Measurements from ENCODE around the gene COL1A2. TPM values are rescaled to one million over a fixed set of nuclear protein-coding genes. Genes with fewer than 3 reads are reported as not detected.
A peak's percentile ranks its signal among the peaks of the same experiment; 100 is the strongest.

Gene COL1A2
- total RNA-seq, 1 donor from 2014 or later, result 6.8 TPM

DNA sequence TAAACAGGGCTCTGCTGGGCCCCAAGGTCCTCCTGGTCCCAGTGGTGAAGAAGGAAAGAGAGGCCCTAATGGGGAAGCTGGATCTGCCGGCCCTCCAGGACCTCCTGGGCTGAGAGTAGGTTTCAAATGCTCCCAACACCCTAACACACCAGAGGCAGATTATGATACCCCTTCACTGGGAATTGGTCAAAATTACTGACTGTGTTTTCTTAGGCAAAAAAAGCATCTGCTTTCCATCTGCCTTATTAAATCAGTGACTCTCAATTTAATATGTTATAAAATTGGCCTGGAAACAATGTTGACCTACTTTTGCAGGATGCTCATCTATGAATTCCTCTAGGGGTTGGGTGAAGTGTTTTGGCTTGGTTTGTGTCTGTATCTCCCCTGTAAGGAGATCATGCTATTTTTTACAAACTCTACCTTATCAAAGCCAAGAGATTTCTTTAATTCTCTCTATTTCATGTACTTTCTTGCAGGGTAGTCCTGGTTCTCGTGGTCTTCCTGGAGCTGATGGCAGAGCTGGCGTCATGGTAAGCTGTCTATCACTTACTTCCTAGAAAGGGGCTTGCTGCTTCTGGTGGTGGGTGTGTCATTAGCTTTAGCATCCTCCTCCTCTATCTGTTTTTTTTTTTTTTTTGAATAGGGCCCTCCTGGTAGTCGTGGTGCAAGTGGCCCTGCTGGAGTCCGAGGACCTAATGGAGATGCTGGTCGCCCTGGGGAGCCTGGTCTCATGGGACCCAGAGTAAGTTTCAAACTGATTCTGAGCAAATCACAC is 15.9 kb downstream of the COL1A2 start:
- Mint-ChIP-seq H3K4me3 (ENCODE audit: unreplicated experiment) (no peak overlapping the region), H3K9me3 (ENCODE audit: unreplicated experiment) (no peaks in the 10 kb centered on the region), H3K27ac (ENCODE audit: unreplicated experiment) (no peak overlapping the region), H3K36me3 (ENCODE audit: unreplicated experiment) (no peaks in the 10 kb centered on the region), H3K27me3 (ENCODE audit: unreplicated experiment) (no peaks in the 10 kb centered on the region), H3K4me1 (ENCODE audit: low read depth, unreplicated experiment) (peaks cover 6% of the 10 kb centered on the region)
- no peak for DNase-seq
- TF ChIP-seq, protein P1, sequence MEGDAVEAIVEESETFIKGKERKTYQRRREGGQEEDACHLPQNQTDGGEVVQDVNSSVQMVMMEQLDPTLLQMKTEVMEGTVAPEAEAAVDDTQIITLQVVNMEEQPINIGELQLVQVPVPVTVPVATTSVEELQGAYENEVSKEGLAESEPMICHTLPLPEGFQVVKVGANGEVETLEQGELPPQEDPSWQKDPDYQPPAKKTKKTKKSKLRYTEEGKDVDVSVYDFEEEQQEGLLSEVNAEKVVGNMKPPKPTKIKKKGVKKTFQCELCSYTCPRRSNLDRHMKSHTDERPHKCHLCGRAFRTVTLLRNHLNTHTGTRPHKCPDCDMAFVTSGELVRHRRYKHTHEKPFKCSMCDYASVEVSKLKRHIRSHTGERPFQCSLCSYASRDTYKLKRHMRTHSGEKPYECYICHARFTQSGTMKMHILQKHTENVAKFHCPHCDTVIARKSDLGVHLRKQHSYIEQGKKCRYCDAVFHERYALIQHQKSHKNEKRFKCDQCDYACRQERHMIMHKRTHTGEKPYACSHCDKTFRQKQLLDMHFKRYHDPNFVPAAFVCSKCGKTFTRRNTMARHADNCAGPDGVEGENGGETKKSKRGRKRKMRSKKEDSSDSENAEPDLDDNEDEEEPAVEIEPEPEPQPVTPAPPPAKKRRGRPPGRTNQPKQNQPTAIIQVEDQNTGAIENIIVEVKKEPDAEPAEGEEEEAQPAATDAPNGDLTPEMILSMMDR (IDR thresholded peaks at IDR 0.05; ENCODE audit: partially characterized antibody, unreplicated experiment), result no peak

DNA sequence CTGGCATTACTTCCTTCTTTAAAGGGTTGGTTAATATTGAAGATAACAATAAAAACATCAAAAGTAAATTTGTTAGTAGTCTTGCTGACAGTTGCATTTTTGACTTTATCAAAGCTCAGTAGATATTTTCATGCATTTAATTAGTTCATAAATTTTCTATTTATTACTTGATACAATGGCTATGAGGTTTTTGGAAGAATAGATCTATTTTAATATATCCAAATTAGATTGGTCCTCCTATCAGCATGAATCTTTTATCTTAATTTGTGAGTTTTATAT is 16.4 kb downstream of the COL1A2 start:
- peaks cover 6% of the 10 kb centered on the region for H3K4me1 Mint-ChIP-seq (ENCODE audit: low read depth, unreplicated experiment)
- H3K36me3 Mint-ChIP-seq (ENCODE audit: unreplicated experiment), result no peaks in the 10 kb centered on the region
- TF ChIP-seq, protein P1 (IDR thresholded peaks at IDR 0.05; ENCODE audit: partially characterized antibody, unreplicated experiment), result no peak
- H3K27ac Mint-ChIP-seq (ENCODE audit: unreplicated experiment), result no peak overlapping the region
- no peak for DNase-seq
- H3K4me3 Mint-ChIP-seq (ENCODE audit: unreplicated experiment), result no peak overlapping the region
- H3K9me3 Mint-ChIP-seq (ENCODE audit: unreplicated experiment), result no peaks in the 10 kb centered on the region
- H3K27me3 Mint-ChIP-seq (ENCODE audit: unreplicated experiment), result no peaks in the 10 kb centered on the region

DNA sequence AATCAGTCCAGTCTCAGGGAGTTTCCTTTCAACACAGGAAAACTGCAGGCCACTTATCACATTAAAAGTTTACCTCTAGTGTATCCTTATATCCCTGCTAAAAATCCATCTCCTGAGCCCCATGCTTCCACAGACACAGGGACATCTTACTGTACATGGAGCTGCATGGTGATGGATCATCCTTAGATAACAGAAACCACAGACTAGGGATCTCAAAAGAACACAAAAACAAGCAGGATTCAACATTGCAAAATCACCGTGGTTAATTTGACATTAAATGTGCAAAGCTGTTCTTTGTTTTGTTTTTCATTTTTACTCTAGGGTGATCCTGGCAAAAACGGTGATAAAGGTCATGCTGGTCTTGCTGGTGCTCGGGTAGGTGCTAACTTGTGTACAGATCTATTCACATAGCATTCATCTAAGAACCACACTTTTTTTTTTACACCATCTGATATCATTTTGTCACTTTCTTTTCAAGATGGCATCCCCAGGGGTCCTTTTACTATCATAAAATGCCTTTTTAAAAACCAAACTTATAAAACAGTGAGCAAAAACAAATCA is 18.1 kb downstream of the COL1A2 start:
- peaks cover 14% of the 10 kb centered on the region for H3K4me1 Mint-ChIP-seq (ENCODE audit: low read depth, unreplicated experiment)
- H3K4me3 Mint-ChIP-seq (ENCODE audit: unreplicated experiment), result no peak overlapping the region
- no peaks in the 10 kb centered on the region for H3K36me3 Mint-ChIP-seq (ENCODE audit: unreplicated experiment)
- no peak for DNase-seq
- TF ChIP-seq, protein P1 (IDR thresholded peaks at IDR 0.05; ENCODE audit: partially characterized antibody, unreplicated experiment), result no peak
- peaks cover 3% of the 10 kb centered on the region for H3K27me3 Mint-ChIP-seq (ENCODE audit: unreplicated experiment)
- H3K27ac Mint-ChIP-seq (ENCODE audit: unreplicated experiment), result no peak overlapping the region
- H3K9me3 Mint-ChIP-seq (ENCODE audit: unreplicated experiment), result no peaks in the 10 kb centered on the region

DNA sequence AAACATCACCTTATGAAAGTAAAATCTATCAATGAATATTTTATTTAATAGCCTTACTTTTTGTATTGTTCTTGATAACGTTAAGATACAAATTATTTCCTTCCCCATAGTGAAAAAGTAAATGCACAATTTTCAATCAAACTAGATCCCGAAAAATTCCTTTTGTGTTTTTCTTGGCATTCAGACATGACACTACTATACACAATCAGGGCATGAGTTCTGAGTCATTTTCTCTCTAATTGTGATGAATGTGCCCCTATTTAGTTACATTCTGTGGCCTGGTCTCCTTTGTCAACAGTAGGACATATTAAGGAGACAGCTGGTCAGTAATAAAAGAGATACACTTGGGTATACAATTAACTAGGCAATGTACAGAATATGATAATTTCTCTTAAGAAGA is 19.8 kb downstream of the COL1A2 start:
- H3K9me3 Mint-ChIP-seq (ENCODE audit: unreplicated experiment), result peaks cover 2% of the 10 kb centered on the region
- TF ChIP-seq, protein P1 (IDR thresholded peaks at IDR 0.05; ENCODE audit: partially characterized antibody, unreplicated experiment), result no peak
- peaks cover 3% of the 10 kb centered on the region for H3K27me3 Mint-ChIP-seq (ENCODE audit: unreplicated experiment)
- H3K4me1 Mint-ChIP-seq (ENCODE audit: low read depth, unreplicated experiment), result peaks cover 23% of the 10 kb centered on the region
- no peak overlapping the region for H3K4me3 Mint-ChIP-seq (ENCODE audit: unreplicated experiment)
- DNase-seq, result no peak
- H3K27ac Mint-ChIP-seq (ENCODE audit: unreplicated experiment), result peak overlapping the region; percentile 48
- no peaks in the 10 kb centered on the region for H3K36me3 Mint-ChIP-seq (ENCODE audit: unreplicated experiment)

DNA sequence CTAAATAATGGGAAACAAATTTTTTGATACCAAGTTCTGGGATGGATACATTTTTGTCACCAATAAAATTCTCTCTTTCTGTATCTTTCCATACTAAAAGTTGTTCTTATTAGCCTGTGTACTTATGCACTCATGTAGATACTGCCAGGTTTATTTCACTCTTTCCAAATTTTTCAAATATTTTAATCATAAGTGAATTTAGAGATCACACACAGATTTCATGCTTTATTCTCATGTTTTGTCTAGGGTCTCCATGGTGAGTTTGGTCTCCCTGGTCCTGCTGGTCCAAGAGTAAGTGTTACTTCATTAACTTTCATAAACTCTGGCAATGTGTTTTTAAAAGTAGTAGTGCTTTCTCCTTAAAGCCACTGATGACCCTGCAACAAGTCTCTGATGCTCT is 20.3 kb downstream of the COL1A2 start:
- TF ChIP-seq, protein P1 (IDR thresholded peaks at IDR 0.05; ENCODE audit: partially characterized antibody, unreplicated experiment), result no peak
- Mint-ChIP-seq H3K27me3 (ENCODE audit: unreplicated experiment) (peaks cover 6% of the 10 kb centered on the region), H3K4me3 (ENCODE audit: unreplicated experiment) (no peak overlapping the region), H3K36me3 (ENCODE audit: unreplicated experiment) (no peaks in the 10 kb centered on the region), H3K4me1 (ENCODE audit: low read depth, unreplicated experiment) (peaks cover 27% of the 10 kb centered on the region), H3K9me3 (ENCODE audit: unreplicated experiment) (peaks cover 2% of the 10 kb centered on the region), H3K27ac (ENCODE audit: unreplicated experiment) (no peak overlapping the region)
- no peak for DNase-seq

All from glutamatergic neuron (in vitro differentiated cells).